ENCODE data around the gene NPTX1.

Gene NPTX1

DNA sequence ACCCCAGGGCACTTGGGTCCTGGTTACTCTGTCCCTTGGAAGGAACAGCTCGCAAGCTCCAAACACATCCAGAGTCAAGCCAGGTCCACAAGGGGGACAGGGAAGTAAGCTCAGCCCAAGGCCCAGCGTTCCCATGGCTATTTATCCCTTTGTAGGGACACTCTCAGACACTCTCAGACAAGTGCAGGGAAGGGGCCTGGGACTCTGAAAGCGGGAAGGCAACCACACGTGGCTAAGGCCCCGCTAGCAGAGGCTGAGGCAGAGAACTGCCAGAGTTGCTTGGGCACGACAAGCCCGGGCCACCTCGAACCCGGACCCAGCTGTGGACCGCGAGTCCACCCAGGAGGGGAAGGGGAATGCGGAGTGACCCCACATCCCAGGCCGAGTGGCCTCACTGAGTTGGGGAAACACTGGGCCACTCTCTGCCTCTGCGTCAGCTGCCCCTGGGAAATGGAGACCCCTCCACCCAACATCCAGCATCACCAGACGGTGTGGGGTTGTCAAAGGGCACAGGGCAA, 10.2 kb downstream of the NPTX1 start:
- DNase-seq (ENCODE audit: low read depth), result no peak
- no peak overlapping the region for H3K4me3 ChIP-seq (ENCODE audit: low read length)
- TF ChIP-seq, protein P1, sequence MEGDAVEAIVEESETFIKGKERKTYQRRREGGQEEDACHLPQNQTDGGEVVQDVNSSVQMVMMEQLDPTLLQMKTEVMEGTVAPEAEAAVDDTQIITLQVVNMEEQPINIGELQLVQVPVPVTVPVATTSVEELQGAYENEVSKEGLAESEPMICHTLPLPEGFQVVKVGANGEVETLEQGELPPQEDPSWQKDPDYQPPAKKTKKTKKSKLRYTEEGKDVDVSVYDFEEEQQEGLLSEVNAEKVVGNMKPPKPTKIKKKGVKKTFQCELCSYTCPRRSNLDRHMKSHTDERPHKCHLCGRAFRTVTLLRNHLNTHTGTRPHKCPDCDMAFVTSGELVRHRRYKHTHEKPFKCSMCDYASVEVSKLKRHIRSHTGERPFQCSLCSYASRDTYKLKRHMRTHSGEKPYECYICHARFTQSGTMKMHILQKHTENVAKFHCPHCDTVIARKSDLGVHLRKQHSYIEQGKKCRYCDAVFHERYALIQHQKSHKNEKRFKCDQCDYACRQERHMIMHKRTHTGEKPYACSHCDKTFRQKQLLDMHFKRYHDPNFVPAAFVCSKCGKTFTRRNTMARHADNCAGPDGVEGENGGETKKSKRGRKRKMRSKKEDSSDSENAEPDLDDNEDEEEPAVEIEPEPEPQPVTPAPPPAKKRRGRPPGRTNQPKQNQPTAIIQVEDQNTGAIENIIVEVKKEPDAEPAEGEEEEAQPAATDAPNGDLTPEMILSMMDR (conservative IDR thresholded peaks at IDR 0.05; ENCODE audit: low read length), result no peak

DNA sequence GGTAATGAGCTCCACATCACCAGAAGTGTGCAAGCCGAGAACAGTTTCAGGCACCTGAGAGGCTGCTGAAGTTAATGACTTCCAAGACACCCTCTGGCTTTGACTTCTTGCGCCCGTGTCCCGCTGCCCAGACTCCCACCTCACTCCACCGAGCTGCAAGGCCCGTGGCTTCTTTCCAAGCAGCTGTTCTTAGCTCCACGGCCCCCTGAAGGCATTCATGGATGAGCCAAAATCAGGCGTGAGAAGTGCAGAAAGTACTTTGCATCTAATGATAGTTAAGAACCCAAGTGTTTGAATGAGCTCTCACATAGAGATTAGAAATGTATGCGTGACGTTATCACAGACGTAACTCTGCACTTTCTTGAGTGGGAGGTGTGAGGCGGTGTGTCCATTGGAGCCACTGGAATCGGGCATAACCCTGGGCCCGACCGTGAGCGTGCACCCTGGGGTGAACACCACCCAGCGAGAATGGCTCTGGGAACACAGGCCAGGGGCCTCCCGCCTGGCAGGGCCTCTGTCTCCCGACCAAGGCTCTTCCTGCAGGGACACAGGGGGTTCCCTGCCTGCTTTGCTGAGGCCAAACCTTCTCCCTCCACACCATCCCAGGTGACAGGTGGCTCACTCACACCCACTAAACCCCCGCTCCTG, 11.0 kb downstream of the NPTX1 start:
- TF ChIP-seq, protein P1 (conservative IDR thresholded peaks at IDR 0.05; ENCODE audit: low read length), result no peak
- H3K4me3 ChIP-seq (ENCODE audit: low read length), result no peak overlapping the region
- DNase-seq (ENCODE audit: low read depth), result no peak

- TF ChIP-seq, protein P1 (conservative IDR thresholded peaks at IDR 0.05; ENCODE audit: low read length), result no peak
- DNase-seq (ENCODE audit: low read depth), result no peak
- H3K4me3 ChIP-seq (ENCODE audit: low read length), result no peak overlapping the region
Observed at GRCh38 chr17:80464486-80464885, 11.9 kb downstream of the NPTX1 start.

- TF ChIP-seq, protein P1 (conservative IDR thresholded peaks at IDR 0.05; ENCODE audit: low read length), result no peak
- no peak for DNase-seq (ENCODE audit: low read depth)
- H3K4me3 ChIP-seq (ENCODE audit: low read length), result no peak overlapping the region
Observed at GRCh38 chr17:80463784-80464400, 12.5 kb downstream of the NPTX1 start.

DNA sequence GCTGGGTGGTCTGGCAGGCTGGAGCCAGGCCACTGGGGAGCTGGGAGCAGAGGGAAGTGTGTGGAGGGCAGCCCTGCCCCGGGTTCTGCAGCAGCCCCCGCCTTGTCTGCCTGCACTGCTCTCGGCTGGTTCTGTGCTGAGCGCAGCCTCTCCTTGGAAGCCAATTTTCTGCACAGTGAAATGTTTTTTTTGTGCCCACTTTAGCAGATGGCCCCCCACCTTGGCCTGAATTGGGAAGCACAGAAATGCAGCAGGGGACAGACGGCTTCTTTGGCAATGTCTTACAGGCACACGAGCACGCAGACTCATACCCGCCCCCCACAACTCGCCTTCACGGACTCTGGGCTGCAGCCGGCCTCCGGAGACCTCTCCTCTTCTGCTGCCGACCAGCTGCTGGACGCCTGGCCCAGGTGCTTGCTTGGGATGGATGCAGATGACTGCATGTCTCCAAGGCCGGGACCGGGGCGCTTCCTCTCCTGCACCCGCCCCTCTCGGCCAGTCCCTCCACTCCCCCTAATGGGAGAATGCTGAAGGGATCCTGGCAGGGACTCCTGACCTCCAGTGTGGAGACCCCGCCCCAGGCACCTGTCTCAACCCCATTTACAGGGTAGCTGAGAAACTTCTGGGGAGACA, 14.8 kb downstream of the NPTX1 start:
- no peak overlapping the region for H3K4me3 ChIP-seq (ENCODE audit: low read length)
- no peak for DNase-seq (ENCODE audit: low read depth)
- TF ChIP-seq, protein P1 (conservative IDR thresholded peaks at IDR 0.05; ENCODE audit: low read length), result no peak

GRCh38 chr17:80460429-80460834, 16.0 kb downstream of the NPTX1 start:
- peak; percentile 30 for DNase-seq (ENCODE audit: low read depth)
- TF ChIP-seq, protein P1 (conservative IDR thresholded peaks at IDR 0.05; ENCODE audit: low read length), result no peak
- no peak overlapping the region for H3K4me3 ChIP-seq (ENCODE audit: low read length)
